Right hindlimb (tissue), 1 donor: ENCODE data around the gene PTBP3.
A peak's percentile ranks its signal among the peaks of the same experiment; 100 is the strongest.
"Not testable (repeated sequence)": the region's sequence is repeated elsewhere in the genome, so short reads cannot be mapped to it uniquely, and the experiment has no call there.

Experiments
- DNase-seq: peaks from one replicate; pipeline ENCODE4 v3.0.0-alpha.2; 2018

The PTBP3 gene

DNA sequence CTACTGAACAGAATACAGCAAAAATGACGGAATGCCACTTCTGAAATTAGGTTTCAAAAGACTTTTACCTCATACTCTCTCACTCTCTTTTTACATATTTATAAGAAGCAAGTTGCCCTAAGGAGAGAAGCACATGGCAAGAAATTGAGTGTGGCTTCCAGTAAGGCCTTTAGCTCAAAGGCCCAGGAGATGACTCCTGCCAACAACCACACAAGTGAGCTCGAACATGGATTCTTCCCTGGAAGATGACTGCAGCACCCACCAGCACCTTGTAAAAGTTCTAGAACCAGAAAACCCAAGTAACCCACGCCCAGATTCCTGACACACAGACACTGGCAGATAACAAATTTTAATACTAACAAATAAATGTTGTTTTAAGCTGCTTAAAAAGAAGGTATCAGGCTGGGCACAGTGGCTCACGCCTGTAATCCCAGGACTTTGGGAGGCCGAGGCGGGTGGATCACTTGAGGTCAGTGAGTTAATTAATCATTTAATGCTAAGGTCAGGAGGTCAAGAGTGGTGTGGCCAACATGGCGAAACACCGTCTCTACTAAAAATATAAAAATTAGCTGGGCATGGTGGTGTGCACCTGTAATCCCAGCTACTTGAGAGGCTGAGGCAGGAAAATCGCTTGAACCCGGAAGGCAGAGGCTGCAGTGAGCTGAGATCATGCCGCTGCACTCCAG, 17.0 kb downstream of the PTBP3 start:
- no peak for DNase-seq

DNA sequence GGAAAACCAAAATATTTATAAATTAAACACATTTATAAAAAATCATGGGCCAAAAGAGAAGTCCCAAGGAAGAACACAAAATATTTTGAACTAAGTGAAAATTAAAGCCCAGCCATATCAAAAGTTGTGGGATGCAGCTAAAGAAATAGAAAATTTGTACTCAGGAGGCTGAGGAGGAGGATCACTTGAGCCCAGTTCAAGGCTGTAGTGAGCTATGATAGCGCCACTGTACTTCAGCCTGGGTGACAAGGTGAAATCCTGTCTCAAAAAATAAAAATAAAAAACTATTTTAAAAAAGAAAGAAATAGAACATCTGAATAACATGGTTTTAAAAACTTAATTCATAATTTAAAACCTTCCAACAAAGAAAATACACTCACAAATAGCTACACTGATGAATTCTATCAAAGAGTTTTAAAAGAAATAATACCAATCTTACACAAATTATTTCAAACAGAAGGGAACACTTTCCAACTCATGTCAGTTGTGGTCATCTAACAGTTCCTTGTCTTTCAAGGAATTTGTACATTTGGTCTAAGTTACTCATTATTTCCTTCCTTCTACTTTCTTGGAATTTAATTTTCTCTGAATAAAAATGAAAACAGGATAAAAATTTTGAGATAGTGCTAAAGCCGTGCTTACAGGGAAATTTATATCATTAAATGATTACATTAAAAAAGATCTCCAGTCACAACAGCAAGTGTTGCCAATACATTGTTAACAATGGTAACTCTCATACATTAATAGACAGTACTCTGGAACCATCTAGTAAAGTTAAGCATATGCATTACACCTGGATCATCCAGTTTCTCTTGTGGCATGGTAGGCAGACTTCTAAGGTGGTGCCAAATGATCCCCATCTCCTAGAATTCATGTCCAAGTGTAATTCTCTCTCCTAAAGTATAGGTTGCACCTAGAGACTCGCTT, 17.8 kb downstream of the PTBP3 start:
- no peak for DNase-seq

DNA sequence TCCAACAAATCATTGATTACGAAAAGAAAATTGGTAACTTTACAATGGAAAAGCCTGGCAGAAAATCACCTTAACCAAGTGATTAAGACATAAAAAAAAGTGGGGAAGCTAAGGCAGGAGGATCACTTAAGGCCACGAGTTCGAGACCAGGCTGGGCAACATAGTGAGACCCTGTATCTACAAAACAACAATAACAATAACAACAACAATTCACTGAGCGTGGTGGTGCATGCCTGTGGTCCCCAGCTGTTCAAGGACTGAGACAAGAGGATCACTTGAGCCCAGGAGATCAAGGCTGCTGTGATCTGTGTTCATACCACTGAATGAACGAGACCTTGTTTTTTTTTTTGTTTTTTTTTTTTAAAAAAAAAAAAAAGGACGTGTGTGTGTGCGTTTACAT, 21.3 kb downstream of the PTBP3 start:
- no peak for DNase-seq

DNA sequence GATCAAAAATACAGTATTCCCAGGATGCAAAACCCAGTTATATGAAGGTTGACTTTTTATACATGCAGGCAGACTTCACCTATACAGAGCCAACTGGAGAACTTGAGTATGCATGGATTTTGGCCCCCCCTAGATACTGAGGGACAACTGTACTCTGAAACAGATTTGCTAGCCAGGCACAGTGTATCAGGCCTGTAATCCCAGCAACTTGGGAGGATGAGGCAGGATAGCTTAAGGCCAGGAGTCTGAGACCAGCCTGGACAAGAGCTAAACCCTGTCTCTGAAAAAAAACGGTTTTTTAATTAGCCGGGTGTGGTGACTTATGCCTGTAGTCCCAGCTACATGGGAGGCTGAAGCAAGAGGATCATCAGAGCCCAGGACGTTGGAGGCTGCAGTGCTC, 21.9 kb downstream of the PTBP3 start:
- DNase-seq = no peak

DNA sequence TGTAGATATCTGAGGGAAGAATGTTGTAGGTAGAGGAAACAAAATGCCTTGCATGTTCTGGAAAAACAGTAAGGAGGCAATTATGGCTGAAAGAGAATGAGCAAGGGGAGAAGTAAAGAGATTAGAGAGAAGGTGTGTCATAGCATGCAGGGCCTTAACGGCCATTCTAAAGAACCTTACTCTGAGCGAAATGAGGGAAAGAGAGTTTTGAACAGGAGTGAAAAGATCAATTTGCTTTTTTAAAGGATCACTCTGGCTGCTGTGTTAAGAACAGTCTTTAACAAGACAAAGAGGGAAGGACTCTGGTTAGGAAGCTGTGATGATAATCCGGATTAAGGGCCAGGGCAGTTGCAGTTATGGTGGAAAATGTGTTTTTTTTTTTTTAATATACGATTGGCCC, 22.6 kb downstream of the PTBP3 start:
- DNase-seq = no peak

DNA sequence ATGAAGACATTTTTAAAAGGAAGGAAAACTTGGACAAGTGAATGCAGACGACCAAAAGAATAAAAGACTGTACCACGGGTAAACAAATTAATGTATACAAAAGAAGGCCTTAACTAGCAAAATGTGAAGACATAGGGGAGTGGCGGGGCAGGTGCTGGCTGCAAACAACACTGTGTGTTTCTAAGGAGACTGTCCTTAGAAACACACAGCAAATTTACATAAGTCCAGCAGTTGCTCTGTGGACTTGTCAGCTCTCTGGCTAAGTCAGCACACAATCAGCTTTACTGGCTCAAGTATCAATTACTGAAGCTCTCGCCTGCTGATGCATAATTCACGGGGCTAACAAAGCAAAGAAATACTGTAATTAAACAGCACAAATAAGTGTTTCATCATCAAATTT, 24.8 kb downstream of the PTBP3 start:
- DNase-seq = peak; percentile 23

DNA sequence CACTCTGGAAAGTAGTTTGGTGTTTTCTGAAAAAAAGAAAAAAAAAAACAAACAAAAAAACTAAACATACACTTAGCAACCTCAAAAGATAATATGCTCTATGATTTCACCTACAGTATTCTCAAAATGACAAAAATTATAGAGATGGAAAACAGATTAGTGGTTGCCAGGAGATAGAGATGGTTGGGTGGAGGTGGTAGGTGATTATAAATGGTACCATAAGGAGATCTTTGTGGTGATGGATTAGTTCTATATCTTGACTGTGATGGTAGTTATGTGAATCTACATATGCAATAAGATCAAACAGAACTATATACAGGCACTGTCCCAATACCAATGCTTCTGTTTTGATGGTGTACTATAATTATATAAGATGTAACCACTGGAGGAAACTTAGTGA, 32.0 kb downstream of the PTBP3 start:
- DNase-seq = no peak

DNA sequence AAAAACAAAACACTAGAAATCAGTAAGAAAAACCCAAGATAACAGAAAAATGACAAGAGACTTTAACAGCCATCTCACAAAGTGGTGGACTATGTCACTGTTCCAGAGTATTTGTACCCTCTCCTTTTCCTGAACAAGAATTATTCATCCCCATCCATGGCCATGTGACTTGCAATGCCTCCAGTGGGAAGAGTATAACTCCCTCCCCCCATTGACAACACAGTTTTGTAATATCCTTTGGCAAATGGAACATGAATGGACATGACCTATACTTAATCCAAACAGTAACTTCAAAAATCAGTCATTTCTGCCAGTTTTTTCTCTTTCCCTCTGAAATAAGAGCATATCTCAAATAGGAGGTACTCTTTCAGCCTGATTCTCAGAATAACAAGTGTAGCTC, 33.9 kb downstream of the PTBP3 start:
- no peak for DNase-seq

DNA sequence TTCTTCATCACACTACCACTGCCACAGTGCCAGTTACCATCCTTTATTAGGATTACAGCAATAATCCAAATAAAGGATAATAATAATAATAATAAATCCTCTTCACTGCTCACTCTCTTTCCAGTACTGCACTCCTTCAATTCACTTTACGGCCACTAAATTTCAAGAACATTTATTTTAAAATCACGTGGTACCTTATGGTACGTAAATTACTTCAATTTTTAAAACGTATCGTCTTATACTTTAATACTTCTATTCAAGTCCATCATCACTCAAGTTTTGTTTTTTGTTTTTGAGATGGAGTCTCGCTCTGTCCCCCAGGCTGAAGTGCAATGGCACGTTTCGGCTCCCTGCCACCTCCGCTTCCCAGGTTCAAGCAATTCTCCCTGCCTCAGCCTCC, 36.5 kb downstream of the PTBP3 start:
- DNase-seq = no peak

DNA sequence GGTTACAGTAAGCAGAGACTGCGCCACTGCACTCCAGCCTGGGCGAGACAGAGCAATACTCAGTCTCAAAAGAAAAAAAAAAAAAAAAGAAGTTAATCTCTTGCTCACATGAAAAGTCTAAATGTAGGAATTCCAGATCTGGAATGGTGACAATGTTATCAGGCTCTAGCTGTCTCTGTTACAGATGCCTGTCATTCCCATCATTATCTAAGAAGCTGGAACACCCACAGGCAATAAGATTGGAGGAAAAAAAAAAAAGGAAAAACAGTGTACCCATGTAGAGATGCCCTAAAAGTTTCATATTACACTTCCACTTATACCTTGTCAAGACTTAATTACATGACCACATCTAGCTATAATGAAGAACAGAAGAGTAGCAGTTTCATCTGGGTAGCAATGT, 38.2 kb downstream of the PTBP3 start:
- no peak for DNase-seq

DNA sequence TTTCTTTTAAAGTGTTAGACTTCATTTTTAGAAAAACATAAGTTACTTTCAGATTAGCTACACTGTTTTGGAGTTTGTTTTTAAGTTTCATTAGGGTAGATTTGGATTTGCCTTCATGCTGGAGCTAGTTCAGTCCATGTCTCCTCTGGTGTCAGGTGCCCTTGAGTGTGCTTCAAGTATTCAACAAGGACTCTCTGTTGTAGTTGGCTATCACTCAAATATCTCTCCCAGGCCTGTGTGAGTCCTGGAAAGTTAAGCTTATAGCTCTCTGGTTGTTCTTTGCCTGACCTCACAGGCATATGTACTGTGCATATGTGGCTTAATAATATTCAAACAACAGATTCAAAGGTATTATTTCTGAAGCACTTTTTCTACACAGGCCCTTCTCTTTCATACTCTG, 45.4 kb downstream of the PTBP3 start:
- DNase-seq = no peak

DNA sequence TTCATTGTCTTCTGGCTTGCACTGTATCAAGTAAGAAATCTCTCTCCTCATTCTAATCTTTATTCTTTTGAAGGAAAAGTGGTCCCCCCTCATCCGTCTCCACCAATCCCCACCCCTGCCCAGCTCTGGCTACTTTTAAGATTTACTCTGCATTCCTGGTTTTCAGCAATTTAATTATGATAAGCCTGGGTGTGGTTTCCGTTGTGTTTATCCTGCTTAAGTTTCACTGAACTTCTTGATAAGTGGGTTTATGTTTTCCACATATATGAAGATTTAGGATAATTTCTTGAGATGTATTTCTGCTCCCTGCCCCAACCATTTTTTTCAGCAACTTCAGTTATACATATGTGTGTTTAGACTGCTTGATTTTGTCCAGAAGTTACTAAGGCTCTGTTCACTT, 46.5 kb downstream of the PTBP3 start:
- DNase-seq = no peak

DNA sequence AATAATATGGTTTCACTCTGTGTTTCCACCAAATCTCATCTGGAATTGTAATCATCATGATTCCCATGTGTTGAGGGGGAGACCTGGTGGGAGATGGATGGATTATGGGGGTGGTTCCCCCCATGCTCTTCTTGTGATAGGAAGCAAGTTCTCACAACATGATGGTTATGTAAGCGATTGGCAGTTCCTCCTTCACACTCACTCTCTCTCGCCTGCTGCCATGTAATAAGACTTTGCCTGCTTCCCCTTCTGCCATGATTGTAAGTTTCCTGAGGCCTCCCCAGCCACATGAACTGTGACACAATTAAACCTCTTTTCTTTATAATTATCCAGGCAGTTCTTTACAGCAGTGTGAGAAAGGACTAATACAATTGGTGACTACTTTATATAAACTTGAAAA, 48.4 kb downstream of the PTBP3 start:
- no peak for DNase-seq

DNA sequence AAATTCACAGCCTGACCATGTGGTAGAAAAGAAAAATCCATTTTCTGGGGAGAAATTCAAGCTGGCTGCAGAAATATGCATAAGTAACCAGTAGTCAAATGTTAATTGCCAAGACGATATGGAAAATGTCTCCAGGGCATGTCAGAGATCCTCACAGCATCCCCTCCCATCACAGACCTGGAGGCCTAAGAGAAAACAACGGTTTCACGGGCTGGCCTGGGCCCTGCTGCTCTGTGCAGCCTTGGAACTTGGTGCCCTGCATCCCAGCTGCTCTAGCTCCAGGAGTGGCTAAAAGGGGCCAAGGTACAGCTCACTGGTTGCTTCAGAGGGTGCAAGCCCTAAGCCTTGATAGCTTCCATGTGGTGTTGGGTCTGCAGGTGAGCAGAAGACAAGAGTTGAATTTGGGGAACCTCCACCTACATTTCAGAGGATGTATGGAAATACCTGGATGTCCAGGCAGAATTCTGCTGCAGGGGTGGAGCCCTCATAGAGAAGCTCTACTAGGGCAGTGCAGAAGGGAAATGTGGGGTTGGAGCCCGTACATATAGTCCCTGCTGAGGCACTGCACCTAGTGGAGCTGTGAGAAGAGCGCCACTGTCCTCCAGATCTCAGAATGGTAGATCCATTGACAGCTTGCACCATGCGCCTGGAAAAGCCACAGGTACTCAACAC, 49.7 kb downstream of the PTBP3 start:
- DNase-seq = no peak

DNA sequence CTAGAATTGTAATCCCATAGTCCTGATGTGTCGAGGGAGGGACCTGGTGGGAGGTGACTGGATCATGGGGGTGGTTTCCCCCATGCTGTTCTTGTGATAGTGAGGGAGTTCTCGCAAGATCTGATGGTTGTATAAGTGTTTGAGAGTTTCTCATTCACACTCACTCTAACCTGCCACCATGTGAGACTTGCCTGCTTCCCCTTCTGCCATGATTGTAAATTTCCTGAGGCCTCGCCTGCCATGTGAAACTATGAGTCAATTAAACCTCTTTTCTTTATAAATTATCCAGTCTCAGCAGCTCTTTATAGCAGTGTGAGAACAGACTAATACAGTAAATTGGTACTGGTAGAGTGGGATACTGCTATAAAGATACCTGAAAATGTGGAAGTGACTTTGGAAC, 50.6 kb downstream of the PTBP3 start:
- not testable (repeated sequence) for DNase-seq

DNA sequence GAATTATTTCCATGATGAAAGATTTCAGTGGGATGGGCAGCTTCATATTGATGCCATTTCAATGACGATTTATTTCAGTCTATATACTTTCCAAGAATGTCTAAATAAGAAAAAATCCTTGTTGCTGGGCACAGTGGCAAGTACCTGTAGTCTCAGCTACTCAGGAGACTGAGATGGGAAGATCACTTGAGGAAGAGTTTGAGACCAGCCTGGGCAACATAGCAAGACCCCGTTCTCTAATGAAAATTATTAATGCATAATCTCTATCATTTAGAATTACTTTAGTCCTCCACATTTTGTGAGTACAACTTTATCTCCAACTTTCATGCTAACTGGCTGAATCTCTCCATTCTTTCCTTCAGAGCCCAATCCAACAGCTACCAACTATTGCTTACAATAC, 52.5 kb downstream of the PTBP3 start:
- DNase-seq = no peak

DNA sequence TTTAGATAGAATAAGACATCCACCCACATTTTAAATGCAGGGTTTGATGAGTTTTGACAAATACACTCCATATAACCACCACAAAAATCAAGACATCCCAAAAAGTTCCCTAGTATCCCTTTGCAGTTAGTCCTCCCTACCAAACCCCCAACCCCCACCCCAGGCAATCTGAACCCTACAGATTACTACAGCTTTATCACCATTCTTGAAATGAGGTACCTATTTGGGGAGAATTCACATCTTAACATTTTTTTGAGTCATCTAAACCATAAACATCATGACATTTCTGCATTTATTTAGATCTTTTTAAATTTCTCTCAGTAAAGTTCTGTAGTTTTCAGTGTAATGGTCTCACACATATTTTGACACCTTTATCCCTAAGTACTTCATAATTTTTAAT, 53.9 kb downstream of the PTBP3 start:
- no peak for DNase-seq

DNA sequence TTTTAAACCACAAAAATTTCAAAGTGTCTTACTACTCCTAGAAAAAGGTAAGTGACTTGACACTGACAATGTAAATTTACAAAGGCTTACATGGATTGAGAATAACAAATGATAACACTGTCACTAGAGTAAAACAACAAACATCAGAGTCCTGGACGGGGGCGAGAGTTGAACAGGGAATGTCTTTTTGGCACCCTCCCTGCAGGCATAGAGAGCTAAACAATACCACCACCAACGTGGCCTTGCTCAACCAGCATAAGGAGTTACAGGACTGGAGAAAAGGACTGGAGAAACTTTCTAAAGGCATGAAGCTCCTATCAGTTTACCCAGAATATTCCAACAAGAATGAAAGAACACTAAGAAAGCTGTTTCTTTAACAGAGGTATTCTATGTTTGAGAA, 55.3 kb downstream of the PTBP3 start:
- no peak for DNase-seq

DNA sequence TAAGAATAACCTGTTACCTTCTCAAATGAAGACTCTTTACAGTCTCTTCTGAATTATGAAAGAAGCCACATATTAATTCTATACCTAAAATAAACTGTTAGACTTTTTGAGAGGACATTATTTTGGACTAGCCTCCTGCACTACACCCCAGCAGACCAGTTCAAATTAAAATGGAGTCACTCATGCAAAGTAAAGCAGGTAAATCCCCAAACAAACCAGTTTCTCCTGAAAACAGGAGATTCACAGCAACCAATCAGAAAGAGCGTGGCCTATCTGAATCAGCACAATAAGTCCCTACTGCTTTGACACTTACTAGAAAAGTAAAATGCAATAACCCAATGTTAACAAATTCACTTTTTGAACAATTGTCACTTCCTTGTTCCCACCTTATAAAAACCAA, 58.8 kb downstream of the PTBP3 start:
- DNase-seq = no peak

DNA sequence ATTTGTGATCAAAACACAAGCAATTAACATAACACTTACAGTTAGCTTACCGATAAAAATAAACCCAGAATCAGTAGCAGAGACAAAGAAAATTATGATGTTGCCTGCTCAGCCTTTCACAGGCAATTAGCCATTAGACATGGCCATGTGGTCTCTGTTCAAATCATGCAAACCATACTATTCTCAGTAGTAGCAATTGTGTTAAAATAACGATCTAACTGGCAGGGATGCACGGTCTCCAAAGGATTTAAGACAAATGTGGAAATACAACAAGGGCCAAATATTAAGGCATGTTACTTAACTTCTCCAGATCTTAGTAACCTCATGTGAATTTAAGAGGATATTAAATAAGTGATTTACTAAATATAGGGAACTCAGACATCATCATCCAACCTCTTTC, 59.5 kb downstream of the PTBP3 start:
- DNase-seq = no peak

DNA sequence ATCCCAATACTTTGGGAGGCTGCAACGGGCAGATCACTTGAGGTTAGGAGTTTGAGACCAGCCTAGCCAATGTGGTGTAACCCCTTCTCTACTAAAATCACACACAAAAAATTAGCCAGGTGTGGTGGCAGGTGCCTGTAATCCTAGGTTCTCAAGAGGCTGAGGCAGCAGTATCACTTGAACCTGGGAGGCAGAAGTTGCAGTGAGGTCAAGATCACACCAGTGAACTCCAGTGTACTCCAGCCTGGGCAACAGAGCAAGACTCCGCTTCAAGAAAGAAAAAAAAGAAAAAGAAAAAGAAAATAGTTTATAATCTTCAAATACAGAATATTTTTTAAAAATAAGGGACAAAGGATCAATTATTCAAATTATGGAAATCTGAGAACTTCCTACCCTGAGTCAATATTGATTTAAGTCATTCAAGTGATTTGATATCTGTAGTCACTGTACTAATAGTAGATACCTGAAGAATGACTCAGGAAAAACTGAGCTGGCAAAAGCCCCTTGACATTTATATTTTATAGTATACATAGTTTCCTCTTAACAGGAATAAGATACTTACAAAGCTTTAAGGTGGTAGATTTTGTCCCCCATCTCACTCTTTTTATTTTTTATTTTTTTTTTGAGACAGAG, 61.8 kb downstream of the PTBP3 start:
- no peak for DNase-seq

DNA sequence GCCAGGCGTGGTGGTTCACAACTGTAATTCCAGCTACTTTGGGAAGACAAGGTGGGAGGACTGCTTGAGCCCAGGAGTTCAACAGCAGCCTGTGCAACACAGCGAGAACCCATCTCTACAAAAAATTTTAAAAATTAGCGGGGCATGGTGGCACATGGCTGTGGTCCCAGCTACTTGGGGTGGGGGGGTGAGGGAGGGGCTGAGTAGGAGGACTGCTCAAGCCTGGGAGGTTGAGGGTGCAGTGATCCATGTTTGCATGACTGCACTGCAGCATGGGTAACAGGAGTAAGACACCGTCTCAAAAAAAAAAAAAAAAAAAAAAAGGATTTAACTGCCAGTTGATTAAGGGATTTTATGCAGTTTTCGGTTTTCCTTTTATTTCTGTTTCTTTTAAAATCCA, 65.0 kb downstream of the PTBP3 start:
- no peak for DNase-seq

DNA sequence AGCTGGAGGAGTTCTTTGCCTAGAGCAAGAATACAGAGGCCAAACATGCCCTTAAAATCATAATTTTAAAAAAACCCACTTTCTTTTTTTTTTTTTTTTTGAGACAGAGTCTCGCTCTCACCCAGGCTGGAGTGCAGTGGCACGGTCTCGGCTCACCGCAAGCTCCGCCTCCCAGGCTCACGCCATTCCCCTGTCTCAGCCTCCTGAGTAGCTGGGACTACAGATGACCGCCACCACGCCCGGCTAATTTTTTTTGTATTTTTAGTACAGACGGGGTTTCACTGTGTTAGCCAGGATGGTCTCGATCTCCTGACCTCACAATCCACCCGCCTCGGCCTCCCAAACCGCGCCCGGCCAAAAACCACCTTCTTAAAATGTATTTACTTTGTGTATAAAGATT, 66.3 kb downstream of the PTBP3 start:
- not testable (repeated sequence) for DNase-seq

DNA sequence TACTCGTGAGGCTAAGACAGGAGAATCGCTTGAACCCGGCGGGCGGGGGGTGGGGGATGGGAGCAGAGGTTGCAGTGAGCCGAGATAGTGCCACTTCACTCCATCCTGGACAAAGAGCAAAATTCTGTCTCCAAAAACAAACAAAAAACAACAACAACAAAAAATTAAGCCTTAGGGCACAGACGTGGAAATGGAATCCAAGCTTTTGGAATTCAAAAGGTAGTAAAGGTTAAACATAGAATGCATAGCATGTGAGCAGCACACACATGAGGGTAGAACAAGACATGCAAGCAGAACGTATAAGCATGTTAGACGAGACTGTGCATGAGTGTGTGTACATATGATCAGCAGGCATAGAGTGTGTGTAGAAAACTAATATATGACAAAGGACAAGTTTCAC, 68.0 kb downstream of the PTBP3 start:
- no peak for DNase-seq
